ENCODE measurements around the gene STX18.
"Not testable (repeated sequence)": the region's sequence is repeated elsewhere in the genome, so short reads cannot be mapped to it uniquely, and the experiment has no call there.

Gene STX18

GRCh38 chr4:4507923-4508322, 33.9 kb downstream of the STX18 start:
- DNase-seq, result no peak

GRCh38 chr4:4507403-4507802, 34.4 kb downstream of the STX18 start:
- no peak for DNase-seq

DNA sequence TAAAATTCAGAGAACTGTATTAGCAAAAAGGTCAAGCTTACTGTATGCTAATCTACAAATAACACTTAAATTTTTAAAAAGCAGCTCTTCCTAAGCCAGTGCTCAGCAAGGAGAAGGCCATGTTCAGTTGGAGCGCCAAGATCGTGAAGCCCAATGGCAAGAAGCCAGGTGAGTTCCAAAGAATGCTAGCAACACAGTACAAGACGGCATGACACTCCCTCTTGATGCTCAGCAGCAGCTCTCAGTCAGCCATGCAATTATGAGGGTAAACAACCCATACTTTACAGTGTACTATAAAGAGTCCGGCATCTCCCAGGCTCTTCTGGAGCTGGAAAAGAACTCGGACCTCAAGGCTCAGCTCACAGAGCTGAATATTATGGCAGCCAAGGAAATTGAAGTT, 34.9 kb downstream of the STX18 start:
- no peak for DNase-seq

DNA sequence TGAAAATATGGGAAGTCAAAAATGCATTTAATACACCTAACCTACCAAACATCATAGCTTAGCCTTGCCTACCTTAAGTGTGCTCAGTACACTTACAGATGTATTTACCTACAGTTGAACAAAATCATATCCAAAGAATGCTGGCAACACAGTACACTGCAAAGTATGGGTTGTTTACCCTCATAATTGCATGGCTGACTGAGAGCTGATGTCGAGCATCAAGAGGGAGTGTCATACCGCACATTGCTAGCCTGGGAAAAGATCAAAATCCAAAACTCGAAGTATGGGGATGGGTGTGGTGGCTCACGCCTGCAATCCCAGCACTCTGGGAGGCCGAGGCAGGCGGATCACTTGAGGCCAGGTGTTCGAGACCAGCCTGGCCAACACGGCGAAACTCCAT, 36.6 kb downstream of the STX18 start:
- DNase-seq, result not testable (repeated sequence)

GRCh38 chr4:4504783-4505182, 37.1 kb downstream of the STX18 start:
- DNase-seq, result peak in 1 of 2 donors; percentile 10

DNA sequence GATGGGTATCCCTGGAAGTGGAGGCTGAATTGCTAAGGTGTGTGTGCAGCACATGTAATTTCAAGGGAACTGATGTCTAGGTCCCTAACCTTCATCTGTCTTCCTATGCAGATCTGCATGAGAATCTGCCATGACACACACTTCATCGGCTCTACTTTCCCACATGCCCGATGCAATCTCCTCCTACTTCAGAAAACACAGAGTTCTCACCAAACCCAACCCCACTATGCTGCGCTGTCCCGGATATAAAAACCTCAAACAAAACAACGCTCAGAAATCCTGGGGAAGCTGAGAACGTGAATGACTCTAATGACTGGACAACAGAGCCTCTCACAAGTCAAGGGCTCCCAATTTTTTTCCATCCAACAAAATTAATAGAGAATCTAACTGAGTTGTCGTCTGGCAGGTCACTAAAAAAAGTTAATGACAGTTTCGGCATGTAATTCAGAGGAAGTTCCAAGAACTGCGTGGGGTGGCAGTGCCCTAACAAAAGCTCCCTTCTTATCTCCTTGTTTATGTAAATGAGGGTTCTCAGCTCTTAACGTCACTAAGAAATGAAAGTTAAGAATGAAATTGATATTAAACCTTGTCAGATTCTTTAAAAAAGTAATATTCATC, 39.0 kb downstream of the STX18 start:
- peak; percentile 56 to 58 for DNase-seq

GRCh38 chr4:4501679-4502078, 40.2 kb downstream of the STX18 start:
- no peak for DNase-seq

DNA sequence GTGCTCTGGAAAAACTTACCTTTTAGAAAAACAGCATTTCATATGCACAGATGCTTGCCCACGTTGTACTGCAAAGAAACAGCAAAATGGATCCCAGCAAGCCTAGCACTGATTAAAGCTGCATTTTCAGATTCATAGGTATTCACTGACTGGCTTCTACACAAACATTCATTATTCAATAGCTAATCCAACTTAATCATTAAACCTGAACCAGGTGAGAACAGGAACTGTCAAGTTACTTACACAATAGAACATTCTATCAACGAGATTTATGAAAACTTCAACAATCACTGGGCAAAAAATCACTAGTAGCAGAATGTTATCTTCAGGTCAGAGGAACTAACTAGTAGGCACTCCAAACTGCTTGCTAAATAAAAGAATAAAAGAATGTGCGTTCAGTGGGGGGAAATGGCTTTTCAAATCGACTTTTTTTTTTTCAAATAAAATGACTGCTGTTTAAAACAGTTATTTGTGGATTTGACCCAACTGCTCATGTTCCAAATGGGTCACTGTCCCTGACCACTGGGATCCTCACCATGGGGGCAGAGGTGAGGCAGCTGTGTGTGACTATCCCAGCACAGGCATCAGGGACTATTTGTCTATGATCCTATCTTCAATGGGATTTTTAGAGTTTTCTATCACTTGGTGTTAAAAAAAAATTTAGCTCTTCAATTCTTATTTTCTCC, 42.3 kb downstream of the STX18 start:
- no peak for DNase-seq

- DNase-seq, result peak in 1 of 2 donors; percentile 26
These were observed 45.1 kb downstream of the STX18 start for GRCh38 chr4:4496592-4497372.

GRCh38 chr4:4494882-4495281, 47.0 kb downstream of the STX18 start:
- no peak for DNase-seq

- DNase-seq, result peak; percentile 18 to 35
These were observed 49.5 kb downstream of the STX18 start for GRCh38 chr4:4492161-4492847.

DNA sequence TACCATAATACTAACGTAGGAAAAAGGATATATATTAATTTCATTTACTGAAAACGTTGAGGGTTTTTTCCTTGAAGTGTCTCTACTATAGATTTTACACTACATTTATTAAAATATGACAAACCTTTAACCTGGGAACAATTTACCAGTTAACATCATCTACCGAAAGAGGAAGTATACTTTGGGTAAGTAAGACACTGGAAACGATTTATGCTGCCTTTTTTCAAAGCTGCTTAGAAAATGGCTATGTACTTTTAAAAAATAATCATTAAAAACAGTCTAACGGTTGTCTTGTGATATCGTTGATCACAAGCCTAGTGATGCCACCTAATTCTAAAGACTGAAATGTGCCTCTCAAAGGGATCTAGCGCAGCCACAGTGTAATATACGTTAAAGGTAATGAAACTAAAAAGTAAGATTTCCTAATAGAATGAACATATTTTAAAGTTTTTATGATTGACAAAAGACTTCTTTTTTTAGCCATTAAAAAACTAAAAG, 50.4 kb downstream of the STX18 start:
- DNase-seq, result no peak

DNA sequence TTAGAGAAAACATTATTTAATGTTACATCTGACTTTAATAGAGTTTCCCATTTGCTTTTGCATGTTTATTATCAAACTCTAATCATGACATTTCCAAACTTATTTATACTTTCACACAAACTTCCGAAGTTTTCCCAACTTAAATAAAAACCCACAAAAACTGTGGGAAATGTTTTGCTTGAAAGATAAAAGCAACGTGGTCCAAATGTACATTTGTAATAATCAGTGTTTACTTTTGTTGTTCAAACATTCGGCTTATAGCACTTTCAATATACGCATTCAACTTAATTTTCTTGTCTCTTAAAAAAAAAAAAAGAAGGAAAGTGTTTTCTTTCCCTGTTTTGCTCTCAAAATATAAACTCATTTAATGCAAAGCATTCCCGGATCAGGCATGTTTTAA, 51.0 kb downstream of the STX18 start:
- DNase-seq, result no peak

- peak in 1 of 2 donors; percentile 13 for DNase-seq
These were observed 51.8 kb downstream of the STX18 start for GRCh38 chr4:4490041-4490440.

- peak; percentile 56 to 87 for DNase-seq
These were observed 53.1 kb downstream of the STX18 start for GRCh38 chr4:4488405-4489404.

- DNase-seq, result no peak
These were observed 54.9 kb downstream of the STX18 start for GRCh38 chr4:4486969-4487368.

DNA sequence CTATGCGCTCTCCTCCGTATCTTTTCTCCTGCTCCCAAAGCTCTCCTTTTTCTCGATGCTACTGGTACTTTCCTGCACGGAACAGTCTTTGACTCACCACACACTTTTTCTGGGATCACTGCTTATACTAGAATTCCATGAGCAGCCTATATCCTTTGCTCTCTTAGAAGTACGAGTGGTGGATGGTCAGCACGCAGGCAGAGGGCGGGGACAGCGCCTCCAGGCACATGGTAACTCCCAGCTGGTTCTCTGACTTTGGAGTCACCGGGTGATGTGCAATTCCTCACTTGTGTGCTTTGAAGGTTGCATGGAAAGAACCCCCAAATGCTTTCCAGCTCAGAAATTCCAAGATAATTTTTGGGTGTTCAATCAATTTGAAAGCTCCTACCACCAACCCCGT, 56.0 kb downstream of the STX18 start:
- DNase-seq, result no peak

DNA sequence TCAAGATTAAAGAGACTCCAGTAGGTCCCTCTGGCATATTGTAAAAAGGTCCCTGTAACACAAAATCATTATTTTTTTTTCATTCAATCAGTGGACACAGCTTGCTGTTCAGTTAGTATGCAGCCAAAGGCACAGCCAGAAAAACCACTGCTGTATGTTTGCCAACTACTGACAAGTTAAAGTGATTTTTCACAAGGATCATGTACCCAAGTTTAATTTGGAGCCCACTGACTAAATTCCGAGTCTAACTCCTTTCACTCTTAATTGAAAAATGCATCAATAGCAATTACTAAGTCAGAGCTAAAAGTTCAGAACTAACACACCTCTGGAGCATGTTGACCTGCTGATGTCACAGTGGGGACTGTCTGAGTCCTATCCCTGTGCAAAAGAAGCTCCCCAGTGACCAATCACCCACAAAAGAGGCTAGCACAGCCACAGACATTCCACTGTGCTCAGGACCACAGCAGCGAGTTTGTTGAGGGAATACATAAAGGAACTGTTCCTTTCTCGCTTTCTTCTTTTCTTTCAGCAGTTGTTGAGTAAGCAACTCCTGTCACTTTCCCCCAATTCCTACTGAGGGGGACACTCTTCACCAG, 60.4 kb downstream of the STX18 start:
- DNase-seq, result no peak

- DNase-seq, result no peak
These were observed 61.0 kb downstream of the STX18 start for GRCh38 chr4:4480685-4481398.

DNA sequence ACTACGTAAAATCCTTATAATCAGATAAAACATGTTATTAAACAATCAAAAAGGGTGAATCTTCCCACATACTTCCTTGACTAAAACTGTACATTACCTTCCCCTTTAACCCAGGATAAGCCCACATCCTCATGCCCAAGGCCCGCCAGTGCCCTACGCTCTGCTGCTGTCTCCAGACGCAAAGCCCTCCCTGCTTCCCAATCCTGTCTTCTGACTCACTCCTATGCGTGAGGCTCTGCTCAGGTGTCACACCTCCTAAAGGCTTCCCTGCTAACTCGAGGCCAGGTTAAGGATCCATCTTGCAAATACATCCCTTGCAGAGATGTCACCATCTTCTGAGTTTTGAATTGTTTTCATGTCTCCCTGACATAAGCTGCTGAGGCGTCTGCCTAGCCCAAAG, 61.6 kb downstream of the STX18 start:
- DNase-seq, result no peak

GRCh38 chr4:4479366-4479765, 62.5 kb downstream of the STX18 start:
- no peak for DNase-seq
